H54 (cell line): ENCODE results near the gene PRPF38A.
A peak's percentile ranks its signal among the peaks of the same experiment; 100 is the strongest.

ENCODE experiments used
- DNase-seq: peaks from one replicate; pipeline ENCODE4 v3.0.0; 2011; ENCODE audit warnings: low spot score, mixed read lengths; ENCODE audit not compliant: insufficient read length
- FAIRE-seq: peaks from 3 replicates; lab custom pipeline; 2011; peaks lifted over from hg19 to GRCh38; lab: Jason Lieb, UNC
- POLR2A ChIP-seq: IDR thresholded peaks from 2 replicates; pipeline ENCODE4 v1.6.1; 2011; ENCODE audit warnings: low read depth, mild to moderate bottlenecking, low read length

PRPF38A gene

GRCh38 chr1:52423055-52423454, 18.7 kb downstream of the PRPF38A start:
- DNase-seq (no peak), FAIRE-seq (no peak)
- no peak for TF ChIP-seq POLR2A

DNA sequence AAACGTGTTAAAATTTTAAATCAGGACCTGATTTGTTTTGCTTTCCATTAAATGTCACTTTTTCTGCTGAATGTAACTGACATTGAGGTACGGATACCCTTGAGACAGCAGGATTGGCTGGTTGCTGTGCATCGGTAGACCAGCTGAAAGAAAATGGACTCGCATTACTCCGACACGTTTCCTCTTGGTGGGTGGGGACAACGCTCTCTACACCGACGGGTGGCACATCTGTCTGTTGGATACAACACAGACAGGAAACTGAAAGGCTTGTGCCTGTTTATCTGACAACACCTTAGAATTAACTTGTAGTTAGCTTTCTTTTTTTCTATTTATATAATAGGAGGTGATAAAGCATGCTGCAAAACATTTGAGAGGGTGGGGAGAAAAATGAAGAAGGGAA, 19.4 kb downstream of the PRPF38A start:
- TF ChIP-seq POLR2A: no peak
- FAIRE-seq (no peak), DNase-seq (no peak)

- TF ChIP-seq POLR2A: no peak
- FAIRE-seq (no peak), DNase-seq (no peak)
These were observed 19.8 kb downstream of the PRPF38A start for GRCh38 chr1:52424231-52424636.

DNA sequence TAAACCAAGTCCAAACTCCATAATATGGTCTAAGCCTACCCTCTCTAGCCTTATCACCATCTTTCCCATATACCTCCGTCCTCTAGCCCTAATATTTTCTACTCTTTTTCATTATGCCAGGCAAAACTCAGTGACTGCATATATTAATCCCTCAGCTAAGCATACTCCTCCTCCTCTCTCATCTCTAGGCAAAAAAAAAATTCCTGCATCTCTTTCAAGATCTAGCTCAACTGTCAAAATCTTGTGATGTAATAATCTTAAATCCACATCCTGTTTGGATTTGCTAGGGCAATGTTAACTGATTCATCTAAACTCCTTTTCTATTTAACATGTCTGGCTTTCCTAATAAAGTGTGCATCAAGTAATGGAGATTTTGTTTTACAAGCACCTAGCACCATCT, 20.4 kb downstream of the PRPF38A start:
- FAIRE-seq: peak; percentile 71
- TF ChIP-seq POLR2A: no peak
- no peak for DNase-seq

DNA sequence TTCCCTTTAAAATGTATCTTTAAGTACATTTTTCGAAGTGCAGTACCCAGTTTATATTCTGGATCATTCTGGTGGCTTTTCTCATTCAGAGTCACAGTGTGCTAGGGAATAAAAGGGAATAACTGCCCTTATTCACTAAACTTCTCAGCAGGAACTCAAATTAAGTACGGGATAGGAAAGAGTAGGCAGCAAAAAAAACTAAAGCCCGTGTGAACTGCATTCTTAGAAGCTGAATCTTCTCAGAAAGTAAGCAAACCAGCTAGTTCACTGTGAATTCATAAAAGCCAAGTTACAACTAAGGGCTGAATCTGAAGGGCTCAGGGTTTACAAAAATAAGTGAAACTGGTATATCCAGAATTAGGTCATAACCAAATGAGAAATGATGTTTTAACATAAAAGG, 22.0 kb downstream of the PRPF38A start:
- no peak for DNase-seq
- peak; percentile 50 for FAIRE-seq
- TF ChIP-seq POLR2A: no peak

GRCh38 chr1:52427152-52427551, 22.8 kb downstream of the PRPF38A start:
- DNase-seq: no peak
- no peak for FAIRE-seq
- no peak for TF ChIP-seq POLR2A

GRCh38 chr1:52432807-52433206, 28.4 kb downstream of the PRPF38A start:
- FAIRE-seq (no peak), DNase-seq (no peak)
- no peak for TF ChIP-seq POLR2A

GRCh38 chr1:52435211-52435610, 30.8 kb downstream of the PRPF38A start:
- FAIRE-seq (peak; percentile 33), DNase-seq (no peak)

GRCh38 chr1:52435650-52436049, 31.2 kb downstream of the PRPF38A start:
- TF ChIP-seq POLR2A: no peak
- FAIRE-seq: no peak
- no peak for DNase-seq

More at GRCh38 chr1:52435211-52435610, 30.8 kb downstream of the PRPF38A start:
- TF ChIP-seq POLR2A: no peak

- FAIRE-seq: no peak
- no peak for TF ChIP-seq POLR2A
- no peak for DNase-seq
These were observed 32.4 kb downstream of the PRPF38A start for GRCh38 chr1:52436817-52437216.

DNA sequence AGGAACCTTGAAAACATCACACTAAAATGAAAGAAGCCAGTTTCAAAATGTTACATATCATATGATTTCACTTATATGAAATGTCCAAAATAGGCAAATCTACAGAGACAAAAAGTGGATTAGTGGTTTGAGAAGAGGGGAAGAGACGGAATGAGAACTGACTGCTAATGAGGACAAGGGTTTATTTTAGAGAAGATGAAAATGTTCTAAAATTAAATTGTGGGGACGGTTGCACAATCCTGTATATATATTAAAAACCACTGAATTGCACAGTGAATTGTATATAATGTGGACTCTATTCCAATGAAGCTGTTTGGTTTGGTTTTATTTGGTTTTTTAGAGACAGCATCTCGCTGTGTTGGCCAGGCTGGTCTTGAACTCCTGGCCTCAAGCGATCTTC, 35.6 kb downstream of the PRPF38A start:
- FAIRE-seq: no peak
- DNase-seq: no peak
- no peak for TF ChIP-seq POLR2A

DNA sequence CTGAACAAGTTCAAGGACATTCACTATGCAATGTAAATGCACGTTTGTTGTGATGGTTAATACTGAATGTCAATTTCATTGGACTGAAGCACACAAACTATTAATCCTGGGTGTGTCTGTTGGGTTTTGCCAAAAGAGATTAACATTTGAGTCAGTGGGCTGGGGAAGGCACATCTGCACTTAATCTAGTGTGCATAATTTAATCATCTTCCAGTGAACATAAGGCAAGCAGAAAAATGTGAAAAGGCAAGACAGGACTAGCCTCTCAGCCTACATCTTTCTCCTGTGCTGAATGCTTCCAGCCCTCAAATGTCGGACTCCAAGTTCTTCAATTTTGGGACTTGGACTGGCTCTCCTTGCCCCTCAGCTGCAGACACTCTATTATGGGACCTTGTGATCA, 40.1 kb downstream of the PRPF38A start:
- DNase-seq: no peak
- no peak for FAIRE-seq
- TF ChIP-seq POLR2A: no peak

DNA sequence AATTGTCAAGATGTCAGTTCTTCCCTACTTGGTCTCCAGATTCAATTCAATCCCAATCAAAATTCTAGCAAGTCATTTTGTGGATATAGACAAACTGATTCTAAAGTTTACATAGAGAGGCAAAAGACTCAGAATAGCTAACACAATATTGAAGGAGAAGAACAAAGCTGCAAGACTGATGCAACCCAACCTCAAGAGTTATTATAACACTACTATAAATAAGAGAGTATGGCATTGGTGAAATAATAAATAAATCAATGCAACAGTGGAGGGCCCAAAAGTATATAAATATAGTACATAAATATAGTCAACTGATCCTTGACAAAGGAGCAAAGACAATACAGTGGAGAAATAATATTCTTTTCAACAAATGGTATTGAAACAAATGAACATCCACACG, 49.7 kb downstream of the PRPF38A start:
- no peak for TF ChIP-seq POLR2A
- no peak for FAIRE-seq

GRCh38 chr1:52454779-52455178, 50.4 kb downstream of the PRPF38A start:
- no peak for TF ChIP-seq POLR2A
- DNase-seq: no peak
- no peak for FAIRE-seq

More for the DNA sequence above, 49.7 kb downstream of the PRPF38A start:
- no peak for DNase-seq

- no peak for DNase-seq
- no peak for FAIRE-seq
- TF ChIP-seq POLR2A: no peak
These were observed 51.3 kb downstream of the PRPF38A start for GRCh38 chr1:52455686-52456085.

DNA sequence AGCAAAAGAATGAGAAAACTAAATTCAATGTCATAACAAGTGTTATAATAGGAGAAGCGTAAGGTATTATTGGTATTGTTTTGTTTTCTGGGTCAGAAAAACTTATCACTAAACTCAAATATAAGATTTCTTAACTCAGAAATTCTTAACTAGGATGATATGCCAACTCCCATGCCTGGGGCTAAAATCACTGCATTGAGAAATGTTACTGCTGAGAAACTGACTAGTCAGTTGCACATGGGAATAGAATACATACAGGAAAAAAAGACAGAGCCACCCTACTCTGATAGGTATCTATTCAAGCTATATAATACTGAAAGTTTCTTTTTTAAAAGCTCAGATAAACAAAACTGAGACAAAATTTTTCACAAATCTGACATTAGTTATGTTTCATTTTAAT, 56.3 kb downstream of the PRPF38A start:
- no peak for DNase-seq
- TF ChIP-seq POLR2A: no peak
- no peak for FAIRE-seq
